GM20431 (cell line): ENCODE measurements around the gene PHF14.

Experiments used
- in situ Hi-C: fragments of 300-500 bp; cut with MseI, MboI; formaldehyde crosslinking; loops from one replicate; pipeline ENCODE4 v1.15.0; 2020; ENCODE audit warnings: low sequenced_read_pairs; ENCODE audit not compliant: unreplicated experiment

PHF14 gene

GRCh38 chr7:11079907-11080306 is 106.2 kb downstream of the PHF14 start:
- in situ Hi-C loops = no loop called here

- in situ Hi-C loops = no loop called here
These were observed 108.4 kb downstream of the PHF14 start for GRCh38 chr7:11082121-11082520.

- in situ Hi-C loops = no loop called here
These were observed 109.0 kb downstream of the PHF14 start for GRCh38 chr7:11082552-11083213.

GRCh38 chr7:11083214-11083568 is 109.5 kb downstream of the PHF14 start:
- in situ Hi-C loops = no loop called here

- in situ Hi-C loops = no loop called here
These were observed 130.9 kb downstream of the PHF14 start for GRCh38 chr7:11104578-11104977.

GRCh38 chr7:11109659-11110058 is 136.0 kb downstream of the PHF14 start:
- in situ Hi-C loops = no loop called here

- in situ Hi-C loops = no loop called here
These were observed 146.5 kb downstream of the PHF14 start for GRCh38 chr7:11120068-11120664.

- in situ Hi-C loops = no loop called here
These were observed 147.1 kb downstream of the PHF14 start for GRCh38 chr7:11120675-11121220.

GRCh38 chr7:11124856-11125559 is 151.3 kb downstream of the PHF14 start:
- in situ Hi-C loops = no loop called here

GRCh38 chr7:11127114-11127785 is 153.6 kb downstream of the PHF14 start:
- in situ Hi-C loops = no loop called here

- in situ Hi-C loops = no loop called here
These were observed 154.3 kb downstream of the PHF14 start for GRCh38 chr7:11127988-11128387.

GRCh38 chr7:11128498-11128897 is 154.8 kb downstream of the PHF14 start:
- in situ Hi-C loops = no loop called here

GRCh38 chr7:11130012-11130411 is 156.3 kb downstream of the PHF14 start:
- in situ Hi-C loops = no loop called here

- in situ Hi-C loops = no loop called here
These were observed 156.9 kb downstream of the PHF14 start for GRCh38 chr7:11130601-11131000.

GRCh38 chr7:11133436-11133959 is 159.8 kb downstream of the PHF14 start:
- in situ Hi-C loops = no loop called here

- in situ Hi-C loops = no loop called here
These were observed 161.9 kb downstream of the PHF14 start for GRCh38 chr7:11135573-11135972.

GRCh38 chr7:11141541-11141940 is 167.9 kb downstream of the PHF14 start:
- in situ Hi-C loops = no loop called here

GRCh38 chr7:11153694-11154093 is 180.0 kb downstream of the PHF14 start:
- in situ Hi-C loops = no loop called here

GRCh38 chr7:11155883-11156282 is 182.2 kb downstream of the PHF14 start:
- in situ Hi-C loops = no loop called here

- in situ Hi-C loops = no loop called here
These were observed 187.8 kb downstream of the PHF14 start for GRCh38 chr7:11161499-11161898.
